PC-9 (cell line): ENCODE data around the gene USE1. TPM values are rescaled to one million over a fixed set of nuclear protein-coding genes. Genes with fewer than 3 reads are reported as not detected.

Experiments
- BruUV-seq: library from RNA; stranded (reverse); fragments of 400-500 nt; replicated peaks from 2 replicates; lab custom pipeline; 2021; lab: Mats Ljungman, UMichigan
- CTCF ChIA-PET: fragments of 300-600 bp; sonication (Branson Sonifier 250); formaldehyde crosslinking; loops from one replicate; lab custom pipeline; 2022; ENCODE audit warnings: antibody characterized with exemption; lab: Charles Lee
- POLR2A ChIA-PET: fragments of 300-600 bp; sonication (Branson Sonifier 250); formaldehyde crosslinking; loops from one replicate; lab custom pipeline; 2022; ENCODE audit warnings: antibody characterized with exemption; ENCODE audit not compliant: unreplicated experiment; lab: Charles Lee
- DNase-seq, 2 experiments: peaks; one replicate each; pipeline versions ENCODE4 v3.0.0 to v3.0.0-alpha.2; 2015 to 2022; ENCODE audit warnings: mixed read lengths in 1 of 2
- H2AFZ ChIP-seq: fragments of 200-600 bp; sonication (generic); 2 replicates; pipeline ENCODE4 v1.8.1; 2017; ENCODE audit warnings: antibody characterized with exemption
- H3F3A ChIP-seq: fragments of 200-600 bp; sonication (generic); 2 replicates; pipeline ENCODE4 v1.8.1; 2017; ENCODE audit warnings: antibody characterized with exemption, mild to moderate bottlenecking, low read depth; ENCODE audit not compliant: insufficient read depth
- H3K27ac ChIP-seq: fragments of 200-600 bp; sonication (generic); 2 replicates; pipeline ENCODE4 v1.6.1; 2016; ENCODE audit warnings: mixed run types
- H3K27me3 ChIP-seq: fragments of 200-600 bp; sonication (generic); 2 replicates; pipeline ENCODE4 v1.6.1; 2016; ENCODE audit warnings: low read depth, mixed run types; ENCODE audit not compliant: insufficient read depth
- H3K36me3 ChIP-seq: fragments of 200-600 bp; sonication (generic); 2 replicates; pipeline ENCODE4 v1.6.1; 2016; ENCODE audit warnings: low read depth, mixed run types
- H3K4me1 ChIP-seq: fragments of 200-600 bp; sonication (generic); replicated peaks from 2 replicates; pipeline ENCODE4 v1.6.1; 2016; ENCODE audit warnings: mixed run types; ENCODE audit not compliant: insufficient read depth
- H3K4me2 ChIP-seq: fragments of 200-600 bp; sonication (generic); 2 replicates; pipeline ENCODE4 v1.6.1; 2017; ENCODE audit warnings: mixed run types
- H3K4me3 ChIP-seq: fragments of 200-600 bp; sonication (generic); 2 replicates; pipeline ENCODE4 v1.6.1; 2016; ENCODE audit warnings: mixed run types
- H3K79me2 ChIP-seq: fragments of 200-600 bp; sonication (generic); 2 replicates; pipeline ENCODE4 v1.6.1; 2017; ENCODE audit warnings: low read depth, mixed run types
- H3K9me2 ChIP-seq: fragments of 200-600 bp; sonication (generic); 2 replicates; pipeline ENCODE4 v1.8.1; 2017; ENCODE audit warnings: mild to moderate bottlenecking; ENCODE audit not compliant: insufficient read depth
- H3K9me3 ChIP-seq: fragments of 200-600 bp; sonication (generic); 2 replicates; pipeline ENCODE4 v1.8.1; 2016; ENCODE audit warnings: low read depth; ENCODE audit not compliant: insufficient read depth
- H4K20me1 ChIP-seq: fragments of 200-600 bp; sonication (generic); 2 replicates; pipeline ENCODE4 v1.8.1; 2017; ENCODE audit not compliant: insufficient read depth
- EZH2 ChIP-seq: fragments of 200-600 bp; sonication (generic); IDR thresholded peaks from 2 replicates; pipeline ENCODE4 v1.8.0; 2017; ENCODE audit warnings: antibody characterized with exemption, low read depth
- intact Hi-C: fragments of 100-400 bp; cut with micrococcal nuclease; formaldehyde crosslinking; loops from one replicate; pipeline ENCODE4 v1.10.0; 2022; ENCODE audit not compliant: unreplicated experiment
- total RNA-seq: library from RNA; stranded (reverse); gene quantifications from 2 replicates; pipeline ENCODE4 v1.2.3, GENCODE V29; 2021
- TF ChIP-seq, protein P1 (sequence below): fragments of 200-600 bp; sonication (generic); conservative IDR thresholded peaks from 2 replicates; pipeline ENCODE4 v1.6.1; 2017; ENCODE audit warnings: mixed run types, antibody characterized with exemption, mild to moderate bottlenecking, moderate library complexity

USE1 gene
- total RNA-seq, 1 experiment from 2014 or later, result 19.8 TPM

DNA sequence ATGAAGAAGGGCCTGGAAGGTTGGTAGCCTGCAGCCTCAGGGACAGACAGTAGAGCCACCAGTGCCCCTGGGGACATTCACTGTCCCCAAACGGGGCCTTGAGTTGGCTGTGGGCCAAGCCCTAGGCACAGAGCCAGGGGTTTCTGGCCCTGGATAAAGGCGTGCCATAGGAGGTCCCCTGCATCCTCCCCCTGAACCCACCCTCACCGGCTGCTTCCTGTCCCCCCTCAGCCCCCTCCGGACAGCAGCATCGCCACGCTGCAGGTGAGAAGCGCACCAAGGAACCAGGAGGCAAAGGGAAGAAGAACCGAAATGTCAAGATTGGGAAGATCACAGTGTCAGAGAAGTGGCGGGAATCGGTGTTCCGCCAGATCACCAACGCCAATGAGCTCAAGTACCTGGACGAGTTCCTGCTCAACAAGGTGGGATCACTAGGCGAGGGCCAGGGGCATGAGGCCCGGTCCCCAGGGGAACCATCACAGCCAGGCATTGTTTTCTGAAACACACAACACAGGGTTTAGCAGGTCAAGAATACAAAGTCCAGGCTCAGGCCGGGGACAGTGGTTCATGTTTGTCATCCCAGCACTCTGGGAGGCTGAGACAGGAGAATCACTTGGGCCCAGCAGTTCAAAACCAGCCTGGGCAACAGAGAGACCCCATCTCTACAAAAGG lies 14.6 kb upstream of the USE1 start:
- Histone ChIP-seq H3K79me2 (no peaks in the 10 kb centered on the region), H3K4me3 (no peak overlapping the region), H3K4me2 (no peak overlapping the region), H3K9me2 (no peaks in the 10 kb centered on the region), H3K4me1 (no peaks in the 10 kb centered on the region), H3K9me3 (no peaks in the 10 kb centered on the region), H4K20me1 (no peaks in the 10 kb centered on the region), H3K27ac (no peak overlapping the region), H2AFZ (no peak overlapping the region), H3F3A (peaks cover 9% of the 10 kb centered on the region), H3K27me3 (no peaks in the 10 kb centered on the region), H3K36me3 (0 out of 2 replicates have a peak, but pooled peaks cover 6% of the 10 kb centered on the region)
- BruUV-seq, result no TSS peak
- no peak for DNase-seq
- intact Hi-C loops, result no loop called here
- TF ChIP-seq EZH2, result no peak
- TF ChIP-seq, protein P1, sequence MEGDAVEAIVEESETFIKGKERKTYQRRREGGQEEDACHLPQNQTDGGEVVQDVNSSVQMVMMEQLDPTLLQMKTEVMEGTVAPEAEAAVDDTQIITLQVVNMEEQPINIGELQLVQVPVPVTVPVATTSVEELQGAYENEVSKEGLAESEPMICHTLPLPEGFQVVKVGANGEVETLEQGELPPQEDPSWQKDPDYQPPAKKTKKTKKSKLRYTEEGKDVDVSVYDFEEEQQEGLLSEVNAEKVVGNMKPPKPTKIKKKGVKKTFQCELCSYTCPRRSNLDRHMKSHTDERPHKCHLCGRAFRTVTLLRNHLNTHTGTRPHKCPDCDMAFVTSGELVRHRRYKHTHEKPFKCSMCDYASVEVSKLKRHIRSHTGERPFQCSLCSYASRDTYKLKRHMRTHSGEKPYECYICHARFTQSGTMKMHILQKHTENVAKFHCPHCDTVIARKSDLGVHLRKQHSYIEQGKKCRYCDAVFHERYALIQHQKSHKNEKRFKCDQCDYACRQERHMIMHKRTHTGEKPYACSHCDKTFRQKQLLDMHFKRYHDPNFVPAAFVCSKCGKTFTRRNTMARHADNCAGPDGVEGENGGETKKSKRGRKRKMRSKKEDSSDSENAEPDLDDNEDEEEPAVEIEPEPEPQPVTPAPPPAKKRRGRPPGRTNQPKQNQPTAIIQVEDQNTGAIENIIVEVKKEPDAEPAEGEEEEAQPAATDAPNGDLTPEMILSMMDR, result no peak
- ChIA-PET CTCF (interaction anchor here (0.6 kb wide), 1 partner anchor 368 kb away, joined by 4 read pairs; no protein-coding TSS in a partner anchor), POLR2A (no interaction called here)

DNA sequence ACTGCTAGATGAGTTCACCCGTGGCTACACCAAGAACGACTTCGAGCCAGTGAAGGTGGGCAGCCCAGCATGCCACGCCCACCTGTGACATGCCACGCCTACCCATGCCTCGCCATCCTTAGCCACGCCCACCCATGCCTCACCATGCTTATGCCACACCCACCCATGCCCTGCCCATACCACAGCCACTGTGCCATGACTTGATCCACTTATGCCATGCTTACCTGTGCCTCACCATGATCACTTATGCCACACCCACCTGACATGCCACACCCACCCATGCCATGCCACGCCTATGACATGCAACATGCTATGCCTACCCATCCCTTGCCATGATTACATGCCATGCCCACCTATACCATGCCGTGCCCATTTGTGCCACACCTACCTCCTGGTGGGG lies 12.9 kb upstream of the USE1 start:
- H2AFZ ChIP-seq, result no peak overlapping the region
- peaks cover 11% of the 10 kb centered on the region for H3F3A ChIP-seq
- H3K4me3 ChIP-seq, result no peak overlapping the region
- intact Hi-C loops, result no loop called here
- H3K4me2 ChIP-seq, result no peak overlapping the region
- no peak for TF ChIP-seq EZH2
- TF ChIP-seq, protein P1, result no peak
- no peaks in the 10 kb centered on the region for H3K79me2 ChIP-seq
- no TSS peak for BruUV-seq
- CTCF ChIA-PET, result interaction anchor here (0.5 kb wide), 1 partner anchor 136 kb away, joined by 5 read pairs; no protein-coding TSS in a partner anchor
- H3K27ac ChIP-seq, result no peak overlapping the region
- H3K4me1 ChIP-seq, result no peaks in the 10 kb centered on the region
- no peaks in the 10 kb centered on the region for H4K20me1 ChIP-seq
- no peaks in the 10 kb centered on the region for H3K9me3 ChIP-seq
- no peaks in the 10 kb centered on the region for H3K9me2 ChIP-seq
- H3K36me3 ChIP-seq, result 0 out of 2 replicates have a peak, but pooled peaks cover 6% of the 10 kb centered on the region
- DNase-seq, result no peak
- H3K27me3 ChIP-seq, result no peaks in the 10 kb centered on the region
- POLR2A ChIA-PET, result no interaction called here

DNA sequence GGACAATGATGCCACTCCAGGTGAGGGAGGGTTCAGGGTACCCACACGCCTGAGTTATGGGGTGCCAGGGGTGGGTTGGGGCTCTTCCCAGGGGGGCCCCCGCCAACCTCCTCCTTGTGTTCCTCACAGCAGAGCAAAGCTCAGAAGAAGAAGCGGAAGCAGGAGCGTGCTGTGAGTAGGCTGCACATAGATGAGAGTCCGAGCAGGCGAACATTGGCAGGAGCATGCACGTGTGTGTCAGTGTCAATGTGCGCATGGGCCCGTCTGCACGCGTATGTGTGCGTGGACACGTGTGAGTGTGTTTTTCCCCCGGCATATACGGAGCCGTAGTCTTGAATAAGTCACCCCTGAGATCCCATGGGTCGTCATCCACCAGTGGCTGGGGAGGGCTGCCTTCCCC lies 12.4 kb upstream of the USE1 start:
- DNase-seq, result no peak
- POLR2A ChIA-PET, result no interaction called here
- H3K4me2 ChIP-seq, result no peak overlapping the region
- CTCF ChIA-PET, result no interaction called here
- BruUV-seq, result no TSS peak
- H3K27ac ChIP-seq, result no peak overlapping the region
- no peaks in the 10 kb centered on the region for H3K4me1 ChIP-seq
- no peak overlapping the region for H3K4me3 ChIP-seq
- H2AFZ ChIP-seq, result no peak overlapping the region
- intact Hi-C loops, result no loop called here
- no peaks in the 10 kb centered on the region for H3K9me2 ChIP-seq
- H3F3A ChIP-seq, result peaks cover 11% of the 10 kb centered on the region
- 0 out of 2 replicates have a peak, but pooled peaks cover 6% of the 10 kb centered on the region for H3K36me3 ChIP-seq
- no peaks in the 10 kb centered on the region for H4K20me1 ChIP-seq
- H3K79me2 ChIP-seq, result no peaks in the 10 kb centered on the region
- no peak for TF ChIP-seq EZH2
- H3K27me3 ChIP-seq, result no peaks in the 10 kb centered on the region
- H3K9me3 ChIP-seq, result no peaks in the 10 kb centered on the region
